ENCODE measurements around the gene TRERF1.

DNA sequence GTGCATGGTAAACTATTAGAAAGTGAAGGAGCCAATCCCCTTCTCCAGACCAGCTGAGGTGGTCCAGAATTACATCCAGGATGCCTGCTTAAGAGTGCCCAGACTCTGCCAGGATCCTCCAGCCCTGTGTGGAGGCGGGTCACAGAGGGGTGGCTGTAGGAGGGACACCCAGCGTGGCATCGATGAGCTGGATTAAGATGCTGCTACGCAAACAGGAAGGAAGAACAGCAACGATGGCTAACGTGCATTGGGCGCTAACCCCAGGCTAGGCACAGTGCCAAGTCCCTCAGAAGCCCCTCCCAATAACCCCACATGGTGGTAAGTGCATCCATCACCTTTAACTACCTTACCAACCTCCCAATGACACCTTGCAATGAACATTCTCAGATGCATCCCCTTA is 170.2 kb downstream of the TRERF1 start:
- TF ChIP-seq POLR2AphosphoS5 (IDR thresholded peaks at IDR 0.05; ENCODE audit: low read depth) (no peak), EZH2 (IDR thresholded peaks at IDR 0.05; ENCODE audit: low read depth, unreplicated experiment) (no peak), CREB1 (CRISPR knock-in tag; IDR thresholded peaks at IDR 0.05; ENCODE audit: low read depth) (no peak)

Data from GM23338 (cell line).